SW 1271 (cell line): ENCODE measurements around the gene MTFR1L.

Experiments used
- DNase-seq, 2 experiments: peaks; one replicate each; lab custom pipeline; 2025; lab: John Stamatoyannopoulos, UW

Gene MTFR1L

GRCh38 chr1:25861316-25862286 is 41.8 kb downstream of the MTFR1L start:
- DNase-seq = no peak

DNA sequence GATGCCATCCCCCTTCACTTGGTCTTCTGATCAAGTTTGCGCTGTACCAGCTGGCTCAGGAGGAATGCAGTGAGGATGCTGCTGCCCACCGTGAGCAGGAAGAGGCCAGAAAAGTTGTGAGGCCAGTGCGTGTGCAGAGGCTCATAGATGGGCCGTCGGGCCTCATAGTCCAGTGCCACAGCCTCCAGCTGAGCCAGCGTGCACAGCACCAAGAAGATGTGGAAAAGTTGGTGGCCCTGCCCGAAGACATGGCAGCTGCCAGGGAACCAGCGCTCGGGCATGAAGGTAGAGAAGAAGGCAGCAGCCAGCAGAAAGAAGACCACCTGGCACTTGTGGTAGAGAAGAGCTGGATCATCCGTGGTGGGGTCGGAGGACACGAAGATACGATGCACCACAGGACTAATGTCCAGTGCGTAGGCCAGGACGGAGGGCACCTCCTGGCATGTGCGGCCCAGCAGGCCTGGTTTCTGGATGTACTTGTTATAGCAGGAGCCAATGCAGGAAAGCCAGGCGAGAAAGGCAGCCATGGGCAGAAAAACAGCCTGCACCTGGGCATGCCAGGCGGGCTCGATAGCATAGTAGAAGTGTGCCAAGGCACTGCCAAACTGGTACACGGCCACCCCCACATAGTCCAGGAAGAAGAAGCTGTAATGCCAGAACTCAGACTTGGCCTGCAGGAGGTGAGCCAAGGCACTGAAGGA is 43.2 kb downstream of the MTFR1L start:
- no peak for DNase-seq

- DNase-seq = no peak
Observed at GRCh38 chr1:25863486-25864262, 43.9 kb downstream of the MTFR1L start.

GRCh38 chr1:25864434-25864833 is 44.7 kb downstream of the MTFR1L start:
- no peak for DNase-seq

DNA sequence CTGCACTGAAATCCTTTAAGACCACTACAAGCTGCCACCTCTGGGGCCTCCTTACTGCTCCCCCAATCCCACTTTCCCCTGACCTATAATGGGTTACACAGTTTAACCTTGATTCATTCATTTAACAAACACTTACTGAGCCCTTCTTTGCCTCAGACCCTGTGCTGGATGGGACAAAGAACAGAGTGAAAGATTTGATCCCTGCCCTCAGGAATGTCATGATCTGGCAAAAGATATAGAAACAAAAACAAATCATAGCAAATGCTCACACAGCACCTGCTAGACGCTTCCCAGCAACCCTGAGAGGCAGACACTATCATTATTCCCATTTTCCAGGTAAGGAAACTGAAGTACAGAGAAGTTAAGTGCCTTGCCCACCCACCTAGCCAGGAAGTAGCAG is 46.5 kb downstream of the MTFR1L start:
- no peak for DNase-seq

DNA sequence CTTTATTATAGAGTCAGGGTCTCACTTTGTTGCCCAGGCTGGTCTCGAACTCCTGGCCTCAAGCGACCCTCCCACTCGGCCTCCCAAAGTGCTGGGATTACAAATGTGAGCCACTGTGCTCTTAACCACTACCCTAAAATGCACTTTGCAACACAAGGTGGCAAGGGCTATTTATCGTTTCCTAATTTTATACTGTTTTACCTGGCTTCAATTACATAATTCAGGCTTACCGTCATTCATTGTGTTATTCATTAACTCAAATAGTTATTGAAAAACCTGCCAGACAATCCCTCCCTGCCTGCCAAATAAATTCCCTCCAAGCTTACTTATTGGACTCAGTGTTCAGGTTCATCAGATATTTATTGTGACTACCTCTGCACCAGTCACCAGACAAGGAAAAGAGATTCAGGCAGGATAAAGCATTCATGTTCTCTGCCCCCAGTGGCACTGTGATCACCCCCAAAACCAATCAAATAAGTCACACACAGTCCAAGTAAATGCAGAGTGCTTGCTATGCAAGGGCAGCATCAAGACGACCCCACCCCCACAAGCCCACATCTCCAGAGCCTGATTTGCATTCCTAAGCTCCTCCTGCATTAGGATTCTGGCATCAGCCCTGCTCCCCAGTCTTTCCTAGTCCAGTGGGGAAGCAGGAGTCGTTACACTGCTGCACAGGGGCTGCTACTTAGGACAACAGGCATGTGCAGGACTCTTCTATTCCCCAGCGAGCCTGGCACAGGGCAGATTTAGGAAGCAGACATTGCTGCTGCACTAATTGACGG is 47.6 kb downstream of the MTFR1L start:
- no peak for DNase-seq

DNA sequence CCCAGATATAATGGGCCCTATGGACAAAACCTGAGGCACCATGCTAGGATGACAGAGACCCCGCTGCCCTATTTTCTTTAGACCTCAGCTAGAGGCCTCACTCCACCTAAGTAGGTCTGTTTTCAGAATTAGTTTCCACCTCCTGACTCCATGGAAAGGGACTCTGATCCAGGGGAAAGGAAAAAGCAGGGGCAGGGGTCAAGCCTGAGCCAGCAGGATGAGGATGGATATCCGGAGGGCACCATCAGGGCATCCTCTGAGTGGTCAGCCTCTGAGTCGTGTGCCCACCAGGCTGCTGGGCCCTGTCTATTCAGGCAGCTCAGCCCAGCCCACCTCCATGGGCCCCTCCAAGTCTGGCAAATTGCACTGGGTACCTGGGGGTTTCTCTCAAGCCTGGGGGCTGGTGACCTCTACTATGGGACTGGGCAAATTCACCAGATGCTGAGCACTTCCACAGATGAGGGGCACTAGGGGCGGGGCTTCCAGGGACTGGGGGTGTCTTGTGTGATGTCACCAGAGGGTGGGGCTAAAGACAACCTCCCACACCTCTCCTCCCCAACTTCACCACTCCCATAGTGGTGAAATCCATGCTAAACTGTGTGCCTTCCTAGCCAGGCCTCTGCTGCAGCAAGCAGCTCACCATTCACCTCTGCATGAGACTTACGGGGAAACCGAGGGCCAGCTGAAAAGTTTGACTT is 50.3 kb downstream of the MTFR1L start:
- no peak for DNase-seq

- DNase-seq = no peak
Observed at GRCh38 chr1:25870614-25871013, 50.9 kb downstream of the MTFR1L start.

DNA sequence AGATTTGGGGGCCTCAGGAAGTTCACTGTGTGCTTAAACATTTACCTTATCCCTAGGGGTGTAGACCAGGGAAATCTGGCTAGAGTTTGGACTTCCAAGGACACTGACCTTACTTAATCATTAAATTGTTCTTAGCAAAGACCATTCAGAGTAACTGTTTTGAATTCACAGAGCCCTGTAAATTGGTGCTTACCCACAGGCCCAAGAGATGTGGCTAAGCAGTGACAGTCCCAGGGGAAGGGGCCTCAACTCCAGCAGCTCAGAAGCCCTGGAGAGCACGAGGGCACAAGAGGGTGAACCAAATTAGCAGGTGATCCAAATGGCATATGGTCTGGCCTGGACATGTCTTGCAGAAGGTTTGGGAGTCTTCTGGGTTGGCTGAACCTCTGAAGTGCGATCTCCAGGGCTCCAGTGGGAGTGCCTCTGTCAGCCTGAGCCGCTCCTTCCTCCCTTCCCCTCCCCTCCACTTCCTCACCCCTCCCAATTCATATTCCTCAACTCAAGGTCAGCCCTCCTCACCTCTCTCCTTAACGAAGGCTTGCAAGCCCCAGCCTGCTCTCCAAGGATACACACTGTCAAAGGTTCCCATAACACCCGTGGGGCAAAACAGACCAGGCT is 51.4 kb downstream of the MTFR1L start:
- no peak for DNase-seq

DNA sequence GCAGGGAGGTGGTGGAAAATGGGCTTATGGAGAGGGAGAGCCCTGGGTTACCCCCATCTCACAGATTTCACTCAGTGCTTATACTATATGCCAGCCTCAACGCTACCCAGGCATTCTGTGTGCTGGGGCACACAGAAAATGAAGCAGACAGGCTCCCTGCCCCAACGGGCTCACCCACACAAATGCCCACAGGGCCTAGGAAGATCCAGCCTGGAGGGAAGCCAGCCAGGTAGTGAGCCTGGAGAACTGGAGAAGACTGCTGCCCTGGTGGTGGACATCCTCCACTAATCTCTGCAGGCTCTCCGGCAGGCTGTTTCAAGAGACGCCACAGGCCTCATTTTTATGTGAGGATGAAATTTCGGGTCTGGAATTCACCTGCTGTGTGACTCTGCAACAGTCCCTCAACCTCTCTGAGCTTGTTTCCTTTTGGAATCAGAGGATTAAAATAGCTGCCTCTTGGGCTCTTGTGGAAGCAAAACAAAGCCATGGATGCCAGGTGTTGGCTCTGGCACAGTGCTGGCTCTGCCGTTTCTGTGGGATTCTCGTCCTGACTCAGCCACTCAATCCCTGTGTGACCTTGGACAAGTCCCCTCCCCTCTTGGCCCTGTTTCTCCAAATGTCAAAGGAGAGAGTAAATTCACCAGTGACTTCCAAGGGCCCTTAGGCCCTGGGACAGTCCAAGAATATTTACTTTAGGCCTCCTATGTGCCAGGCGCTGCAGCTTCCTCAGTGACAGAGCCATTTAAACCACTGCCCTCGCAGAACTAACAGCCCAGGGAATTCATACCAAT is 52.1 kb downstream of the MTFR1L start:
- DNase-seq = no peak

- no peak for DNase-seq
Observed at GRCh38 chr1:25872713-25873112, 53.0 kb downstream of the MTFR1L start.

DNA sequence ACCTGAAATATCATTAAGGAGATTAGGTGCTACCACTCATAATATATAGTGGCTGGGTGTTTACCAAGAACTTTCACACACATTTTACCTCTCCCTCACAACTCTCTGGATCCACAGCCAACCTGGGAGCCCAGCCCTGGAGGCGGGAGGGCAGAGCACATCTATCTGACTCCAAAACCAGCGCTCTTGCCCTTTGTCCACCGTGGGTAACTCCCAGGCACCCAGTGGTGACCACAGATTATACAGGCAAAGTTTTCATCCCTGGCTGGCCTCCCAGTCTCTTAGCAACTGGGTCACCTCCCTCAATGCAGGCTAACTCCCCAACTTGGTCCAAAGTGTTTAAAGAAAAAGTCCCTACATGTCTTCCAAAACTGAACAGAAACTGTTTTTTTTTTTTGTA is 53.4 kb downstream of the MTFR1L start:
- no peak for DNase-seq

GRCh38 chr1:25874209-25874608 is 54.5 kb downstream of the MTFR1L start:
- DNase-seq = no peak

DNA sequence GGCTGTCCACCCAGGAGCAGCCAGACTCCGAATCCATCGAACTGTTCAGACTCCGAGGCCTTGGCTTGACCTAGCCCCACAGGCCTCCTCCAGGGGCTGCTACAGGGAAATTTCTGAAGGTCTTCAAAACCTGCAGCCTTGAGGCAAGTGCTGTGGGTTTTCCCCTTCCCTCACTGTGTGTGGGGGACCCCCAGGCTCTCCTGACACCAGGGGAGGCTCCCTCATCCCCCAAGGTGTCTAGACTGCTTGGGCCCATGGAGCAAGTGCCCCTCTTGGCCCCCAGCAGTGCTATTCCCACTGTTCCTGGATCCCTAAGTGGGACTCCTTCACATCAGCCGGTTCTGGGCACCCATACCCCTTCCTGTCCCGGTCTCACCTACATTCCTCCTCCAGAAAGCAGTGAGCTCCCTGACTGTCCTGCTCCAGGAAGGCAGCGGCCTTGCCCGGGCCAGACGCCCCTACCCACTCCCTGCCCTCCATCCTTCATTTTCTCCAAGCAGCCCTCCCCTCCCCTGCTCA is 54.9 kb downstream of the MTFR1L start:
- DNase-seq = no peak

- DNase-seq = peak in 1 of 2 experiments; percentile 58
Observed at GRCh38 chr1:25875154-25875855, 55.6 kb downstream of the MTFR1L start, which contains the start of gene PAQR7. Gene PAQR7 (minus strand): TSS chr1:25875708. CDS start chr1:25863839, 11,869 bp downstream.

DNA sequence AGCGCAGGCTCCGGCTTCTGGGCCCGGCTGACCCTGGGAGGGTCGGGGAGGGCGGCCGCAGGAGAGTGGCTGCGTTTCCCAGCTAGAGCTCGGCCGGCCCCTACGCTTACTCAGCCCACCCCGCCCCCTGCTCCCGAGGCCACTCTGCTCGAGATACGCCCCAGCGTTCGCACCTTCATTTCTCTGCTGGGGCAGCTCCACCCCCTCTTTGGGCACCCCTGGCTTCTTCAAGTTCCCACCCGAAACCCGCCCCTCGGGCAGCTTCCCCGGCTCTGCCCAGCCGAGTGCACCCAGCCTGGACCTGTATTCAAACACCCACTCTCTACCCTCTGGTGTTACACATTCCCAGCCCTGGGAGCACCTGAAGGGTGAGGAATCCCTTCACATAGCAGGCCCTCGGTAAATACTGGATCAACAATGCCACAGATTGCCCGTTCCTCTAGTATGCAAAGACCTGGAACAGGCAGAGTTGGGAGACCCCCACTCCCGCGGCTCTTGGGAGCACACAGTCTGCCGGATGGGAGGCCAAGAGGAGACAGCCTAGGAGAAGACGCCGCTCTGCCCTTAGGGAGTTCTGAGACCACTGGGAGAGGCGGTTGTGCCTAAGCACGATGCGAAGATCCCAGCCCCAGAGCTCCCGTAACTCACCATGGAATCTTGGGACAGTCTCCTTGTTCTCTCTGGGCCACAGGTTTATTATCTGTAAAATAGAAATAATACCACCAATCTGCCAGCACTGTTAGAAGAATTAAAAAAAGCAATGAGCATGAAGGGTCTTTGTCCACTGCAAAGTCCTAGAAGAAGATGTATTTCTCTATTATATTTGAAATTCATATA is 56.3 kb downstream of the MTFR1L start:
- peak in 1 of 2 experiments; percentile 58 for DNase-seq

- DNase-seq = no peak
Observed at GRCh38 chr1:25876693-25877077, 56.9 kb downstream of the MTFR1L start.

DNA sequence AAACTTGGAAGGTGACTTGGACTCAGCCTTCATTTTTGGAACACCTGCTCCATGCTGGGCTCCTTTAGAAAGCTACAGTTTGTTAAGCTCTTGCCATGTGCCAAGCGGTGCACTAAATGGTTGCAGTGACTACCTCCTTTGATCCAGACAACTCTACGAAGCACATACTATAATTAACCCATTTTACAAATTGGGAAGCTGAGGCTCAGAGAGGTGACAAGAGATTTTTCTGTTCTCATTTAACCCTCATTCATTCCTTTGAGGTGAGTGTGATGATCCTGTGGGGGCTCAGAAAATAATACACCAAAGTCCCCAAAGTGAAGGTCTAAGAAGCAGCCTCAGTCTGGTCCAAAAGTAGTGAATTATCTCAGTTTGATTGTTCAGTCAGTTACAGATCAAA is 57.4 kb downstream of the MTFR1L start:
- no peak for DNase-seq
